OCI-LY7 (cell line): ENCODE measurements around the gene PIEZO2. TPM values are rescaled to one million over a fixed set of nuclear protein-coding genes. Genes with fewer than 3 reads are reported as not detected.

Source experiments
- BruUV-seq: library from RNA; stranded (reverse); fragments of 400-500 nt; replicated peaks from 2 replicates; lab custom pipeline; 2021; lab: Mats Ljungman, UMichigan
- CTCF ChIA-PET: fragments of 300-600 bp; sonication (Branson Sonifier 250); formaldehyde crosslinking; loops from one replicate; lab custom pipeline; 2022; ENCODE audit warnings: antibody characterized with exemption; ENCODE audit not compliant: unreplicated experiment; lab: Charles Lee
- POLR2A ChIA-PET: fragments of 300-600 bp; sonication (Branson Sonifier 250); formaldehyde crosslinking; loops from one replicate; lab custom pipeline; 2022; ENCODE audit warnings: antibody characterized with exemption; lab: Charles Lee
- DNase-seq: peaks from one replicate; pipeline ENCODE4 v3.0.0-alpha.2; 2015; ENCODE audit warnings: low spot score
- H2AFZ ChIP-seq: fragments of 200-600 bp; sonication (generic), shearing (Covaris generic); 2 replicates; pipeline ENCODE4 v1.6.1; 2014; ENCODE audit warnings: mild to moderate bottlenecking, antibody characterized with exemption, low read length, moderate library complexity
- H3K27ac ChIP-seq: fragments of 200-600 bp; sonication (generic); 2 replicates; pipeline ENCODE4 v1.5.1; 2014; ENCODE audit warnings: mixed run types, low read depth, mild to moderate bottlenecking, moderate library complexity, low read length, inconsistent platforms; ENCODE audit not compliant: poor library complexity, severe bottlenecking
- H3K36me3 ChIP-seq: fragments of 200-600 bp; sonication (generic); 2 replicates; pipeline ENCODE4 v1.6.1; 2014; ENCODE audit warnings: mild to moderate bottlenecking, antibody characterized with exemption, low read length, moderate library complexity, mixed read lengths; ENCODE audit not compliant: insufficient read depth
- H3K4me1 ChIP-seq: fragments of 200-600 bp; sonication (generic); 2 replicates; pipeline ENCODE4 v1.5.1; 2014; ENCODE audit warnings: mild to moderate bottlenecking, low read length; ENCODE audit not compliant: insufficient read depth, poor library complexity, severe bottlenecking
- H3K4me2 ChIP-seq: fragments of 200-600 bp; sonication (generic); 2 replicates; pipeline ENCODE4 v1.6.1; 2014; ENCODE audit warnings: mild to moderate bottlenecking, low read length
- H3K4me3 ChIP-seq: fragments of 200-600 bp; sonication (generic); 2 replicates; pipeline ENCODE4 v1.5.1; 2014; ENCODE audit warnings: mild to moderate bottlenecking, low read depth, low read length; ENCODE audit not compliant: poor library complexity, severe bottlenecking
- H3K79me2 ChIP-seq: fragments of 200-600 bp; sonication (generic); 2 replicates; pipeline ENCODE4 v1.6.1; 2016; ENCODE audit warnings: low read depth, mild to moderate bottlenecking, low read length, moderate library complexity, mixed read lengths; ENCODE audit not compliant: insufficient read depth
- H3K9me2 ChIP-seq: fragments of 200-600 bp; sonication (generic); 2 replicates; pipeline ENCODE4 v1.6.1; 2016; ENCODE audit warnings: mild to moderate bottlenecking, low read length, mixed read lengths; ENCODE audit not compliant: insufficient read depth
- H3K9me3 ChIP-seq: fragments of 200-600 bp; sonication (generic); 2 replicates; pipeline ENCODE4 v1.6.1; 2014; ENCODE audit warnings: mild to moderate bottlenecking, mixed run types, low read length, mixed read lengths
- H4K20me1 ChIP-seq: fragments of 200-600 bp; sonication (generic); 2 replicates; pipeline ENCODE4 v1.6.1; 2014; ENCODE audit warnings: mild to moderate bottlenecking, antibody characterized with exemption, low read length, moderate library complexity, mixed read lengths; ENCODE audit not compliant: insufficient read depth
- EZH2phosphoT487 ChIP-seq: fragments of 200-600 bp; sonication (generic); IDR thresholded peaks from 2 replicates; pipeline ENCODE4 v1.6.1; 2018; ENCODE audit warnings: low read depth, borderline replicate concordance, mild to moderate bottlenecking, mixed run types, antibody characterized with exemption, low read length, moderate library complexity, mixed read lengths
- intact Hi-C: fragments of 100-400 bp; cut with micrococcal nuclease; formaldehyde crosslinking; loops from one replicate; pipeline ENCODE4 v1.10.0; 2022; ENCODE audit not compliant: unreplicated experiment
- total RNA-seq, 2 experiments: library from RNA; depleted of rRNA in 1 of 2; stranded (reverse); fragments of >200 nt in 1 of 2; shearing (Covaris generic) in 1 of 2; gene quantifications; 2 replicates each; pipeline ENCODE4 v1.2.3, GENCODE V29; 2014 to 2022
- TF ChIP-seq, protein P1 (sequence below): fragments of 200-600 bp; sonication (generic); conservative IDR thresholded peaks from 2 replicates; pipeline ENCODE4 v1.5.1; 2014; ENCODE audit warnings: mild to moderate bottlenecking, antibody characterized with exemption, low read length, moderate library complexity, mixed read lengths

The PIEZO2 gene
- total RNA-seq, 2 experiments from 2014 or later = 0.95 to 3.3 TPM

DNA sequence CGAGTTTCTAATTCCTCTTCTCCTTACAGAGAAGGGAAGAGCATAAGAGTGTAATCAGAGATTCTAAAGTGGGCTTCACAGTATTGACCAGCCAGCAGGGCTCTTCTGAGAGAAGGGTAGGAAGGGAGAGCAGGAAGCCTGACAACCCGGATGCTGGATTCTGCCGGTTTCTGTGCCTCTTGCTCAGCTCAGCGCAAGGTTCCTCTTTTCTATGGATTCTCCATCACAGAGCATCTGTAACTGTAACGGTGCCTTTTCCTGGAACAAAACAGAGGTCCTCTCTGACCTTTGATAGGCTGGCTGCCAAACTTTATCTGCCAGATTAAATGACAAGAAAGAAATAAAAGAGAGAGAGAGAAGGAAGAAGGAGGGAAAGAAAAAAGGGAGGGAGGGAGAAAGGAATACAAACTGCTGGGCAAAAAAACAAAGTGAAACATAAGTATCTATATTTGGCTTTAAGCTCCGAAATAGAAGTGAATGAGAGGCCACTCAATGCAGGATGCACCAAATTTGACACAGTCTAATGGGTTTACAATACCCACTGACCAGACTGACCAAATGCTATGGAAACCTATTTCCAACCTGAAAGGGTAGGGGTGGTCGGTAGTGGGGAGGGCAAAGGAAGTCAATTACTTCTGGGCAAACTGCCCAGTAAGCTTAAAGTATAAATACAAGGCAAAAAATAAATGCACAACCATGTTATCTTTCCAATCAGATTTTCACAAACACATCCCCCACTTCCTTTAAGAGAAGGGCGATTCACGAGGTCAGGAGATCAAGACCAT is 59.2 kb downstream of the PIEZO2 start:
- Histone ChIP-seq H3K4me3 (no peak overlapping the region), H3K27ac (no peak overlapping the region), H3K9me3 (no peaks in the 10 kb centered on the region), H3K4me1 (no peaks in the 10 kb centered on the region), H3K79me2 (no peaks in the 10 kb centered on the region), H3K9me2 (no peaks in the 10 kb centered on the region), H4K20me1 (no peaks in the 10 kb centered on the region), H2AFZ (no peak overlapping the region), H3K4me2 (no peak overlapping the region), H3K36me3 (no peaks in the 10 kb centered on the region)
- intact Hi-C loops = no loop called here
- DNase-seq = no peak
- POLR2A ChIA-PET = interaction anchor here (0.6 to 0.8 kb wide), 2 partner anchors 17 to 304 kb away, joined by 3 read pairs; no protein-coding TSS in a partner anchor
- BruUV-seq = no TSS peak
- CTCF ChIA-PET = no interaction called here
- no peak for TF ChIP-seq EZH2phosphoT487
- TF ChIP-seq, protein P1, sequence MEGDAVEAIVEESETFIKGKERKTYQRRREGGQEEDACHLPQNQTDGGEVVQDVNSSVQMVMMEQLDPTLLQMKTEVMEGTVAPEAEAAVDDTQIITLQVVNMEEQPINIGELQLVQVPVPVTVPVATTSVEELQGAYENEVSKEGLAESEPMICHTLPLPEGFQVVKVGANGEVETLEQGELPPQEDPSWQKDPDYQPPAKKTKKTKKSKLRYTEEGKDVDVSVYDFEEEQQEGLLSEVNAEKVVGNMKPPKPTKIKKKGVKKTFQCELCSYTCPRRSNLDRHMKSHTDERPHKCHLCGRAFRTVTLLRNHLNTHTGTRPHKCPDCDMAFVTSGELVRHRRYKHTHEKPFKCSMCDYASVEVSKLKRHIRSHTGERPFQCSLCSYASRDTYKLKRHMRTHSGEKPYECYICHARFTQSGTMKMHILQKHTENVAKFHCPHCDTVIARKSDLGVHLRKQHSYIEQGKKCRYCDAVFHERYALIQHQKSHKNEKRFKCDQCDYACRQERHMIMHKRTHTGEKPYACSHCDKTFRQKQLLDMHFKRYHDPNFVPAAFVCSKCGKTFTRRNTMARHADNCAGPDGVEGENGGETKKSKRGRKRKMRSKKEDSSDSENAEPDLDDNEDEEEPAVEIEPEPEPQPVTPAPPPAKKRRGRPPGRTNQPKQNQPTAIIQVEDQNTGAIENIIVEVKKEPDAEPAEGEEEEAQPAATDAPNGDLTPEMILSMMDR = no peak

DNA sequence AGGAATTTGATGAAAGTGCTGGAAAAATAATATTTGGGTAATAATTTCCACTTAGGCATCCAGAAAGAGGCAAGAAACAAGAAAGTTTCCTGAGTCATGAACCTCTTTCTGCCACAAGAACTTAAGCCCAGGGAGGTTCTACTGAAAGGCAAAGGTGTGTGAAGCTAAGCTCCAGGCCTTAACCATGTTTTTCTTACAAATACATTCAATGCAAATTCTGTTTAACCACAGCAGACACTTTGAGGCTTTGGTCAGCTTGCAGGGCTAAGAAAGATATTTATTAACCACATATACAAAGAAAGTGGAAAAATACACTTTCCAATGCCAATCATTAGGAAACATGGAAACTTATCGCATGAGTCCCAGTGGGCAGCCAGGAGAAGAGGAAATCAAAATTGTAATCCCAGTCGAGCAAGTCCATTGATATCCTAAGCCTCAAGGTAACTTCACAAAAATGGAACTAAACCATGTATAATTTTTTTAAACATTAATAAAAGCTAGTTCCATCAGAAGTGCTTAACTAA is 68.3 kb downstream of the PIEZO2 start:
- no peaks in the 10 kb centered on the region for H3K9me2 ChIP-seq
- DNase-seq = no peak
- no peaks in the 10 kb centered on the region for H3K9me3 ChIP-seq
- H3K4me2 ChIP-seq = no peak overlapping the region
- ChIA-PET POLR2A (no interaction called here), CTCF (no interaction called here)
- BruUV-seq = no TSS peak
- no peaks in the 10 kb centered on the region for H3K4me1 ChIP-seq
- intact Hi-C loops = no loop called here
- no peak overlapping the region for H3K27ac ChIP-seq
- TF ChIP-seq EZH2phosphoT487 = no peak
- TF ChIP-seq, protein P1 = no peak
- H4K20me1 ChIP-seq = no peaks in the 10 kb centered on the region
- no peaks in the 10 kb centered on the region for H3K79me2 ChIP-seq
- H3K4me3 ChIP-seq = no peak overlapping the region
- no peak overlapping the region for H2AFZ ChIP-seq
- H3K36me3 ChIP-seq = no peaks in the 10 kb centered on the region

DNA sequence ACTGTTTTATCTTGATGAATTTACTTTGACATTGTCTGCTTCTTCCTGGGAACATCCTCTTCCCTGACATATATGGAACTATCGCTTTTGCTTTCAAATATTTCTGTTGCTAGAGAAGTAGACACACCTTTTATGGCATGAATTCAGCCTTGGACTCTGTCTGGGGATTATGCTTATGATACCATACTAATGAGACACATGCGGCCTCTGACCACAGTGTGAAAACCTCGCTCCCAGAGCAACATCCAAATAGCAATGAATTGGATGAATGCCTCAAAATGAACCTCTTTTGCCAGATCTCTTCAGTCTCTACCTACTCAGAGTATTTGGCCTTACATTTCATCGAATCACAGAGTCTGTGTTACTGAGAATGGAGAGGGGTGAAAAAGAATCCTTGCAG is 70.9 kb downstream of the PIEZO2 start:
- no peak overlapping the region for H3K4me3 ChIP-seq
- ChIA-PET POLR2A (no interaction called here), CTCF (no interaction called here)
- DNase-seq = no peak
- no peaks in the 10 kb centered on the region for H3K9me2 ChIP-seq
- intact Hi-C loops = no loop called here
- no peak overlapping the region for H2AFZ ChIP-seq
- H3K4me2 ChIP-seq = no peak overlapping the region
- H3K4me1 ChIP-seq = no peaks in the 10 kb centered on the region
- no peaks in the 10 kb centered on the region for H3K36me3 ChIP-seq
- no peak overlapping the region for H3K27ac ChIP-seq
- no peak for TF ChIP-seq EZH2phosphoT487
- TF ChIP-seq, protein P1 = no peak
- no peaks in the 10 kb centered on the region for H3K9me3 ChIP-seq
- H3K79me2 ChIP-seq = no peaks in the 10 kb centered on the region
- H4K20me1 ChIP-seq = no peaks in the 10 kb centered on the region
- BruUV-seq = no TSS peak
